Nephron progenitor cell (in vitro differentiated cells): ENCODE results near the gene IMPG2.

ENCODE experiments used
- DNase-seq: peaks from one replicate; pipeline ENCODE4 v3.0.0; 2021
- H3K27ac Mint-ChIP-seq: 2 replicates; pipeline ENCODE4 v1.8.0; 2021; ENCODE audit warnings: mild to moderate bottlenecking, moderate library complexity, mixed read lengths
- H3K27me3 Mint-ChIP-seq: 2 replicates; pipeline ENCODE4 v1.8.0; 2021; ENCODE audit warnings: mild to moderate bottlenecking, low read depth, mixed read lengths; ENCODE audit not compliant: poor library complexity
- H3K36me3 Mint-ChIP-seq: 2 replicates; pipeline ENCODE4 v1.8.0; 2021; ENCODE audit warnings: low read depth, mixed read lengths
- H3K4me1 Mint-ChIP-seq: 2 replicates; pipeline ENCODE4 v1.8.0; 2021; ENCODE audit warnings: mixed read lengths
- H3K4me3 Mint-ChIP-seq: 2 replicates; pipeline ENCODE4 v1.8.0; 2021; ENCODE audit warnings: mild to moderate bottlenecking, moderate library complexity, mixed read lengths
- H3K9me3 Mint-ChIP-seq: 2 replicates; pipeline ENCODE4 v1.8.0; 2021; ENCODE audit warnings: mild to moderate bottlenecking, moderate library complexity, mixed read lengths
- CTCF ChIP-seq: fragments of 200-600 bp; sonication (generic); IDR thresholded peaks from 2 replicates; pipeline ENCODE4 v1.5.0; 2021; ENCODE audit warnings: antibody characterized with exemption

IMPG2 gene

GRCh38 chr3:101262393-101263240, 57.8 kb downstream of the IMPG2 start:
- peaks cover 16% of the 10 kb centered on the region for H3K9me3 Mint-ChIP-seq
- no peak overlapping the region for H3K4me3 Mint-ChIP-seq
- no peak overlapping the region for H3K27ac Mint-ChIP-seq

GRCh38 chr3:101261506-101261905, 58.9 kb downstream of the IMPG2 start:
- no peak overlapping the region for H3K4me3 Mint-ChIP-seq
- no peak for TF ChIP-seq CTCF
- DNase-seq: no peak

More at GRCh38 chr3:101262393-101263240, 57.8 kb downstream of the IMPG2 start:
- no peak for TF ChIP-seq CTCF
- H3K4me1 Mint-ChIP-seq: peaks cover 17% of the 10 kb centered on the region
- no peaks in the 10 kb centered on the region for H3K27me3 Mint-ChIP-seq
- H3K36me3 Mint-ChIP-seq: no peaks in the 10 kb centered on the region
- DNase-seq: no peak

GRCh38 chr3:101259485-101260341, 60.7 kb downstream of the IMPG2 start:
- peaks cover 3% of the 10 kb centered on the region for H3K27me3 Mint-ChIP-seq
- H3K9me3 Mint-ChIP-seq: peaks cover 7% of the 10 kb centered on the region
- H3K4me1 Mint-ChIP-seq: peaks cover 31% of the 10 kb centered on the region
- peak overlapping the region; percentile 15 for H3K27ac Mint-ChIP-seq
- DNase-seq: peak; percentile 7
- no peak overlapping the region for H3K4me3 Mint-ChIP-seq
- H3K36me3 Mint-ChIP-seq: no peaks in the 10 kb centered on the region
- no peak for TF ChIP-seq CTCF

More at GRCh38 chr3:101261506-101261905, 58.9 kb downstream of the IMPG2 start:
- no peak overlapping the region for H3K27ac Mint-ChIP-seq
- no peaks in the 10 kb centered on the region for H3K27me3 Mint-ChIP-seq
- peaks cover 16% of the 10 kb centered on the region for H3K9me3 Mint-ChIP-seq
- no peaks in the 10 kb centered on the region for H3K36me3 Mint-ChIP-seq
- H3K4me1 Mint-ChIP-seq: peaks cover 18% of the 10 kb centered on the region

GRCh38 chr3:101256511-101256910, 63.9 kb downstream of the IMPG2 start:
- TF ChIP-seq CTCF: no peak
- Mint-ChIP-seq H3K27me3 (peaks cover 3% of the 10 kb centered on the region), H3K9me3 (no peaks in the 10 kb centered on the region), H3K4me3 (no peak overlapping the region), H3K27ac (no peak overlapping the region), H3K4me1 (peaks cover 32% of the 10 kb centered on the region), H3K36me3 (no peaks in the 10 kb centered on the region)
- DNase-seq: no peak

GRCh38 chr3:101255441-101255840, 64.9 kb downstream of the IMPG2 start:
- H3K4me3 Mint-ChIP-seq: no peak overlapping the region
- peaks cover 3% of the 10 kb centered on the region for H3K27me3 Mint-ChIP-seq
- no peak for DNase-seq
- H3K4me1 Mint-ChIP-seq: peaks cover 29% of the 10 kb centered on the region
- TF ChIP-seq CTCF: no peak
- no peaks in the 10 kb centered on the region for H3K36me3 Mint-ChIP-seq
- no peaks in the 10 kb centered on the region for H3K9me3 Mint-ChIP-seq
- H3K27ac Mint-ChIP-seq: no peak overlapping the region
